HG03196 (cell line): Measurements from ENCODE around the gene TGFA.

ENCODE experiments used
- ATAC-seq: cut with Tn5 transposase; IDR thresholded peaks from one replicate; pipeline ENCODE4 v1.9.1; 2021; ENCODE audit not compliant: unreplicated experiment

Gene TGFA

DNA sequence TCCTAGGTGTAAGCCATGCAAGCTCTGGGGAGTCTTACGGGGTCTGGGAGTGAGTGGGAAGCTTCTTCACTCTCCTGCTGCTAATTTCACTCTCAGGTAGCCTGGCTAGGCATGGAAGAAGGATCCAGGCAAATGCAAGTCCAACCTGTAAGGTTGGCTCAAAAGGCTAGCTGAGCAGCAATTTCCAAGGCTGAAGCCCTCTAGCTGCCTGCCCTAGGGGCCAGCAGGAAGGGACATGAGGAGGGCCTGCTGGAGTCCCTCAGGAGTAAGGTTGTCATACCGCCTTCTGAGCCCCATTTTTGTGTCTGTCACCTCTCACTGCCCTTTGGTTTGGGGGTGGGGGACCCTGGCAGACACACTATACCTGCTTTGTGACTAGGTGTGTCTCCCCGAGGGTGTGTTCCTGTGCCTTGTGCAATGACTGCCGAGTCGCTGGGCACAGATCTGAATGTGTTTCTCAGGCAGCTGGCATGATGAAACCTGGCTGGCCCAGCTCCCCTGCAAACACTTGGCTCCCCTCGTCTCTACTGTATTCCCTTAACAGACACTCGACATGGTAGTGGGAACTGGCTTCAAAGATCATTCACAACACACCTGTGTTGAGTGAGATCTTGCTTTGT is 127.8 kb downstream of the TGFA start:
- no peak for ATAC-seq

DNA sequence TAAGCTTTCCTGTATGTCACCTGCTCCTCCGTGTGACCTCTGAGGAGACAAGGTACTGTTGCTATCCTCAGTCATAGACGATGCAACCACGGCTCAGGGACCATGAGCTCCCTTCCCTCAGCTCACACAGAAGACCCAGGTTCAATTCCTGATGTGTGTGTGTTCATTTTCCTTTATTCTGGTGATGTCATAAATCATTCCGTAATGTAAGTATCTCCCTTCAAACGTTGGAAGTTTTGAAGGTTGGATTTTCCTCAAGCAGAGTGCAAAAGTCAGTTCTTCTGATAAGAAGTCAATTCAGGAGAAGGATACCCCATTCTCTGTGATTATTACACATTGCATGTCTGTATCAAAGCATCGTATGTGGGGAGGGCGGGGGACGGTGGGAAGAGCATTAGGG is 132.9 kb downstream of the TGFA start:
- ATAC-seq = no peak

DNA sequence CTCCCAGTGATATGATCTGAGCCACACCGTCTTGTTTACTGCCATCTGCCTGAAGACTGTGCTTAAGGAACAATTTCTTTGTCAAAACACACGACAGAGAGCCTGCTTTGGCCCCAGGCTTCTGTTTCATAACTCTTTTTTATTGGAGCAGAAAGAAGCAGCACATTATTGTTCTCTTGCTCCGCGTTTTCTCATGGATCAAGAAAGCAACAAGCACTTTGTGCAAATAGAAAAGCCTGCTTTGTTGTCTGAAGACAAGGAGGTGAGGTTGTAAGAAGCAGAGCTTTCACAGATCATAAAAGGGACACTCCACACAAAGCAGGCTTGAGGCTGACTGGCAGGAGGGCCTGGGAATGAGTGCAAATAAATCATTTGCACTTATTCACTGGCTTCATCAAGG is 133.5 kb downstream of the TGFA start:
- no peak for ATAC-seq

- ATAC-seq = no peak
These were observed 135.1 kb downstream of the TGFA start for GRCh38 chr2:70418514-70418913.

GRCh38 chr2:70417011-70417410 is 136.6 kb downstream of the TGFA start:
- no peak for ATAC-seq

DNA sequence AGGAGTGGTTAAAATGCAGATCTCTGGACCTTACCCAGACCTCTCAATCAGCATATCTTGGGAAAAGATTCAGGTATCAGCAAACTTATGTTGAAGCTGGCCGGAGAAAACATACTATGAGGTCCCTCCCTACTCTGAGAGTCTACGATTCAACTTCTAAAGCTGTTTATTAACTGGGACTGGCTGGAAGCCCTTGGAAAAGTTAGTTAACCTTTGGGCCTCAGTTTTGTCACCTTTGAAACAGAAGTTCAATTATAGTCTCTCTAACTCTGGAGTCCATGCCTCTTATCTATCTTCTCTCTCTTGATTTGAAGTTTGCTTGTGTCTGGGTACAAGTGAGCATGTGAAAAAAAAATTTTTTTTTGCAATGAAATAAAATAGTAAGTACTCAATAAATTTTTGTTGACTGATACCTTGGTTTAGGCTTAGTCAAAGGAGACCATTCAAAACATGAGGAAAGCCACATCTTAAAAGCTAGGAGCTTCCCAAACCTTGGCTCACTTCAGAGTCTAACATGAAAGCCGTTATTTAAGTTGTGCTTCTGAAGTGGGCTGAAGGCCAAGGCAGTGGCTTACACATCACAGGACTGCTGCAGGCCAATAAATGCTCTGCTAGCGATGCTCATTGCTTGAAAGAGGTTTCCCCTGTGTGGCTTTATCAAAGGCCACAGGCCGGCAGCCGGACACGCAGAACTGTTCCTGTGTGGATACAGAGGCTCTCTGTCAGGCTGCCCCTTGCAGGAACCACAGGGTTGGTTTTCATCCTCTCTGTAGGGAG is 141.1 kb downstream of the TGFA start:
- no peak for ATAC-seq

GRCh38 chr2:70411483-70412125 is 142.0 kb downstream of the TGFA start:
- ATAC-seq = no peak

DNA sequence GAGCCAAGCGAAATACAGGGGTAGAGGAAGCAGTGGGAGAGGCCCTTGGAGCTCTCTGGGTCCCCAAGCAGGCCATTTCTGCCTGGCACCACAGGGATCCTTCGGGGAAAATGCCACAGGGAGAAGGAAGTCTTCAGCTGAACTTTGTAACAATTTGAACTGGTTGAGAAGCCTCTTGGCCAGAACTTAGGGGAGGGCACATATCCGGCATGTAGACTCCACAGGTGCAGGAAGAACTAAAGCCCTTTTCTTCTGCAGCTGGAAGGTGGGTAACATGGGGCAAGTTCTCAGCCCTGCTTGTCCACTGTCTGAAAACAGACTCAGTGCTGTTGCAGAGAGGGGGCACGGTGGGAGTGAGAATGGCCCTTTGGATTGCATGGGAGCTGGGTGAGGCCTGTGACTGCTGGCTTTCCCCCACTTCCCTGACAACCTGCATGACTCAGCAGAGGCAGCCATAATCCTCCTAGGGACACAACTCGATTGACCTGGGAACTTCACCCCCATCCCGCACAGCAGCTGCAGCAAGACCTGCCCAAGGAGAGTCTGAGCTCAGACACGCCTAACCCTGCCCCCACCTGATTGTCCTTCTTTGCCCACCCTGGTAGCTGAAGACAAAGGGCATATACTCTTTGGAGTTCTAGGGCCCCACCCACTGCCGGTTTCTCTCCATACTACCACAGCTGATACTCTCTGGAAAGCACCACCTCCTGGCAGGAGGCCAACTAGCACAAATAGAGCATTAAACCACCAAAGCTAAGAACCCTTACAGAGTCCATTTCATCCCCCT is 150.2 kb downstream of the TGFA start:
- ATAC-seq = no peak

DNA sequence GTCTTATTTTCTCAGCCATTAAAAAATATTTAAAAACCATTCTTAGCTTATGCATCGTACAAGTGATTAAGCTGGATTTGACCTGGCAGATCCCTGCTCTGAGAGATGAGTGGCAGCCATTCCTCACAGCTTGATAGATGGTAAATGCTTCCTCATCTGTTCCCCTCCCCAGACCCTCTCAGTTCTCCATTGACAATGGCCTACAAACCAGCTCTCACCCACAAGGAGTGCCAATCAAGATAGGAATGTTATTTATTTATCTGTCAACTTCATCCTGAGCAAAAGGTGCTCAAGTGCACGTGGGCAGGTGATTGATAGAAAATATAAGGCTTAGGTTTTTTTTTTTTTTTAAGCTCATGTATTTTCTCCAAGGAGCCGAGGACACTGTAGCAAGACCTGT is 153.1 kb downstream of the TGFA start:
- no peak for ATAC-seq

GRCh38 chr2:70399046-70399445 is 154.6 kb downstream of the TGFA start:
- ATAC-seq = no peak
